Activated CD4-positive, alpha-beta T cell treated with anti-CD3 and anti-CD28 coated beads for 24 hours (primary cell): ENCODE measurements around the gene SLC6A13.
"Not testable (repeated sequence)": the region's sequence is repeated elsewhere in the genome, so short reads cannot be mapped to it uniquely, and the experiment has no call there.

Source experiments
- DNase-seq, 2 donors: peaks; one replicate each; pipeline ENCODE4 v3.0.0-alpha.2; 2020; ENCODE audit warnings: low read depth in 2 of 2

The SLC6A13 gene

DNA sequence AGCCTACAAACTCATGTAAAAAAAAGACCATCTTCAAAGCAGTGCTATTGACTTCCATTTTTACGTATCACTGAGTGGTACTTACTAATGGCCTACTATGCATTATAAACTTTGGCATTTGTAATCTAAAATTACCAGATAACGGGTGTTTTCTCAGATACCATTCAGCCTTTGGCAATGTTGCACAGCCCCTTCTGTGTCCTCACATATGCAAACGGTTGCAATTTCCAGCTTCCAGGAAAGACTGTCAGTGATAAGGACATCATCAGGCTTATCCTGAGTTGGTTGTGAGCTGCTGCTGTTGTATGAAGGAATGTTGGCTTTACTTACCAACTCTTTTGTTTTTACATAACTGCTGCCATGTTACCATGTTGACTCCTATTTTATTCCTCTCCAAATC, 1.6 kb upstream of the SLC6A13 start:
- DNase-seq = no peak

DNA sequence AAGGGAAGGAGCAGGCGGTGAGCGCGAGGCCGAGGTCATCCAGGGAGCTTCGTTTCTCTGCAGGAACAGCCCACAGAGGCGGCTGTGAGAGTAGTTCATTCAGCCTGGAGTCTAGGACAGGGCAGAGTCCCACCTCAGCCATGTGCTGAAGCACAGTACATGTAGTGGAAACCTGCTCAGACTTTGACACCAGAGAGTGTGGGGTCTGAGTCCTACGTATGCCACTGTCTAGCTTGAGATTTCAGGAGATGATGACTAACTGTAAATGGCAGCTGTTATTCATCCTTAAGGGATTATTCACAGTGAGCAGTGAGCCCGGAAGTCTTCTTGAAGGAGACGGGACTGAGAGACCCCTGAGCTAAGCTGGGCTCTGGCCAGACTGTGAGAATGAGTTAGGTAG, 938 bp upstream of the SLC6A13 start:
- DNase-seq = no peak

DNA sequence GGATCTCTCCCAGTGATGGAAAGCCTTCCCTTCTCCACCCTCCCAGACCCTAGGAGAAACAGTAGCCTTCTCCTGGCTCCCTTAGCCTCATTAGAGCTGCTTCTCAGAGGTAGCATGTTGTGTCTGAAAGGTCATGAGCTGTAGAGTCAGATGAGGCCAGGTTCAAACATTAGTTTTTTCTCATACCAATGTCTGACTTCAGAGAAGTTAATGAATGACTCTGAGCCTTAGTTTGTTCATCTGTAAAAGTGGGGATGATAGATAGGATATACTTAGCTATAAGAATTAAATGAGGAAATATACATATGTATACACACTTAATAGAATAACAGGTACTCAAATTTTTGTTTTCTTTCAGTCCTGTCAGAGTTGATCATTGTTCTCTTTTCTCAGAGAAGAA, 523 bp downstream of the SLC6A13 start:
- no peak for DNase-seq

DNA sequence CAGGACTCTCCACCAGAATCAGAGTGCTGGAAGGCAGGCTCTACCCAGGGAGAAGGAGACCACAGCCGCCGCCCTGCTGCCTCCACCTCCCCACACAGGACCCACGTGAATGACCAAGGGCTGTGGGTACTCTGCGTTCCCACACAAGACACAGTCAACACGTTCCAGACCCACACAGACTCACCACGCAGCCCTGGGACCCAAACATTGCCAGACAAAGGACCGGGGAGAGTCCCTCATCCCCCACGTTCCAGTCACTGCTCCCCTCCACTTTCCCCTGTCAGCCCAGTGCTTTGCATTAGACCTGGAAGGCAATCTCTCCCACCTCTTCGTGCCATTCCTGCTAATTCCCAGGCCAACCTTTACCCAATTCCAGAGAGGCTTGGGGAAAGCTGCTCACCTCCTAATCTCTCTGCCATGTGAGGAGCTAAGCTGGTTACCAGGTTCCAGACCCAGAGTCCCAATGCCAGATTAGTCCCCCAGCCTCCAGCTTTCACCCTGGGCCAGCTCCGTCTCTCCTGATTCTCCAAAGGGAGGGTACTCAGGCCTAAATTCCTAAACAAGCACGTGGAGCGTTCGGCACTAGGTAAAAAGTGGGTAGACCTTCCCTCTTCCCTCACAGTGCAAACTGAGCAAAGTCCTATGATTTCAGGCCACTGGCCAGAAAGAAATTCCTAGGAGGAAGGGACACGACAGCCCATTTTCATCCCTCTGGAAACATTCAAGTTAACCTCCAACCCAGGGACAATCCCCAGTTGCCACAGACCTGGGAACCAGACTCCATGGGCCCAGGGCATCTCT, 4.9 kb downstream of the SLC6A13 start:
- no peak for DNase-seq

GRCh38 chr12:256958-257357, 5.7 kb downstream of the SLC6A13 start:
- no peak for DNase-seq

DNA sequence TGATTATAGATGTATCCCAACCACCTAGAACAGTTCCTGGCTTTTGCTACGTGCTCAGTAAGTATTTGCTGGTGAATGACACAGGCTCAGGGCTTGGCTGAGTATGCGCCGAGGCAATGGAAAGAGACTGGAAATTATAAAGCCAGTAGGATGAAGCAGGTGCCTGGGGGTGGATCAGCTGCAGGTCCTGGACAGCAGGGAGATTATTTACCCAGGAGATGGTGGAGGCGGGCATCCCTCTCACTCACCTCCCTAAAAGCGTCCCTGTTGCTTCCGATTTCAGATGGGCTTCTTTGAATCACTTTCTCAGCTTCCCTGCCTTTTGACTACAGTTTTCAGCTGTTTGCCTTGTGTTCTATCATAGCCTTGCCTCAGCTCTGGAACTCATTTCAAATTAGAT, 6.4 kb downstream of the SLC6A13 start:
- DNase-seq = no peak

DNA sequence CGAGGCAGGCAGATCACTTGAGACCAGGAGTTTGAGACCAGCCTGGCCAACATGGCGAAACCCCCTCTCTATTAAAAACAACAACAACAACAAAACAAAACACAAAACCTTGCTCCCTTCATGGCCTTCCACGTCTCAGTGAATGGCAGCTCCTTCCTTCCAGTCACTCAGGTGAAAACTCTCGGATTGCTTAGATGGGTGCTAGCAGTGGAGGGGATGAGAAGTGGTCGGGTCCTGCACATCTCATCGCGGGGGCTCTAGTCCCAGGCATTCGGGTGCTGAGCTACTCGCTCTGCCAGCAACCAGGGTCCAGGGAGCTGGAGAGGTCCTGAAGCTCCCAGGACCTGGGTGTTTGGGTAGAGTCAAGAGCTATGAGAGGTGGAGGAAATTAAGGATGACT, 7.7 kb downstream of the SLC6A13 start:
- DNase-seq = no peak

GRCh38 chr12:254039-254438, 8.6 kb downstream of the SLC6A13 start:
- no peak for DNase-seq

GRCh38 chr12:253116-253831, 9.4 kb downstream of the SLC6A13 start:
- no peak for DNase-seq

GRCh38 chr12:252636-253035, 10.0 kb downstream of the SLC6A13 start:
- no peak for DNase-seq

GRCh38 chr12:247271-247670, 15.4 kb downstream of the SLC6A13 start:
- DNase-seq = no peak

GRCh38 chr12:243381-243780, 19.3 kb downstream of the SLC6A13 start:
- DNase-seq = no peak

GRCh38 chr12:242496-242895, 20.1 kb downstream of the SLC6A13 start:
- no peak for DNase-seq

- no peak for DNase-seq
Observed at GRCh38 chr12:241266-241665, 21.4 kb downstream of the SLC6A13 start.

GRCh38 chr12:240566-240965, 22.1 kb downstream of the SLC6A13 start:
- no peak for DNase-seq

DNA sequence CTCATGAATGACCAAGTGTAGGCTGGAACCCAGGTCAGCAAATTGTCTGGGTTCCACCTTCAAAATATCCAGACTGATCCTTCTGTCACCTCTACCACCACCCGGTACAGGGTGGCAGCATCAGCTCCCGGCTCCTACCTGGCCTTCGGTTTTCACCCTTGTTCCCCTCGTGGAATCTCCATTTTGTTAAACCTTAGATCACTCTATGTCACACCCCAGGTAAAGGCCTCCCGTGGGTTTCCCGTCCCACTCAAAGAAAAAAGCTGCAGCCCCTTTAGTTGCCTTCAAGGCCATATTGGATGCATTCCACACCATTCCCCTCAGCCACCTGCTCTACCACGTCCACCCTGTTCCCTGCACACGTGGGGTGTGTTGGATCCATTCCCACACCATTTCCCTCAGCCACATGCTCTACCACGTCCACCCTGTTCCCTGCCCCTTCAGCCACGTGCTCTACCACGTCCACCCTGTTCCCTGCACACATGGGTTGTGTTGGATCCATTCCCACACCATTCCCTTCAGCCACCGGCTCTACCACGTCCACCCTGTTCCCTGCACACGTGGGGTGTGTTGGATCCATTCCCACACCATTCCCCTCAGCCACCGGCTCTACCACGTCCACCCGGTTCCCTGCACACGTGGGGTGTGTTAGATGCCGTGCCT, 23.8 kb downstream of the SLC6A13 start:
- DNase-seq = no peak

DNA sequence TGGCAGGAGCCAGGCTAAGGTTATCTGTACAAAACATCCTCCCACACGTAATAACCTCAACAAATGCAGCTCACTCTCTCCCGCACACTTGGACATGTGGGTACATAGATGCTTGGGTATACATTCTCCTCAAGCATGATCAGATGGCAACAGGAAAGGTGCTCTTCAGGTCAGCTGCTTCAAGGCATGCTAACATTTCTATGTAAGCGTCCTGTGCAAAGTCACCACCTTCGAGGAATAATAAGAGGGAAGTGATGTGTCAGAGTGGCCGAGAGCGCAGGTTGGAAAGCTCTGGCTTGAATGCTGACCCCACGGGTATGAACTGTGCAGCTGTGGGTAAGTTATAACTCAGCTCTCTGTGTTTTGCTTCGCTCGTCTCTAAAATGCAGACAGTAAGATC, 24.5 kb downstream of the SLC6A13 start:
- DNase-seq = no peak

DNA sequence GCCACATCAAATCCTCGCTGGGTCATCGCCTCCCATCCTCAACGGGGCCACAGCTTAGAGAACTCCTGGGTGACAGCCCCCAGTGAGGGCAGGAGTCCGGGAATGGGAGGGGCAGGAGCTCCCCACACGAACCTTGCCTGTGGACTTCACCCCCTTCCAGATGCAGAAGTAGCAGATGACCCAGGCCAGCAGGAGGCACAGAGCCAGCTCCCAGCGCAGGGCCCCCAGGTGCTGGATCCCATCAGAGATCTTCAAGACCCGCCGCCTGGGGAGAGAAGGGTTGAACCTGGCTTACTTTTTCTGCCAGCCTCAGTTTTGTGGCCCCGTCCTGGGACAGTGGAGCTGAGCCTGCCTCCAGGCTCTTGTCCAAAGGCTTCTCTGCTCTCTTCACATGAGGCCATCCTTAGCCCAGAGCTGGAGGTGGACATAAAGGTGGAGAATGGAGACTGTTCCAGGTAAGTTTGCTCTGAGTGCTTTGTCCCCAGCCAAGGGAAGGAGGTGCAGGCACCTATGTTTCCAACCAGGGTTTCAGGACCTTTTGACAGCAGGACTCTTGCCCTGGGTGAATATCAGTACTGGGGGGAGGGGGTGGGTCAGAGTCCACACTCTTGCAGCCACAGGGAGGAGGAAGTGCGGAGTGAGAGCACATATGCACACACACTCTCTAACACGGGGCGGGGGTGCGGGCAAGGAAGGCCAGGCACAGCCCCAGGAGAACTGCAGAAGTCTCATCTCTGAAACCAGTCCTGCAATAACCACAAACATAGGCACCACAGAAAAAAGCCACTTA, 25.4 kb downstream of the SLC6A13 start:
- no peak for DNase-seq

DNA sequence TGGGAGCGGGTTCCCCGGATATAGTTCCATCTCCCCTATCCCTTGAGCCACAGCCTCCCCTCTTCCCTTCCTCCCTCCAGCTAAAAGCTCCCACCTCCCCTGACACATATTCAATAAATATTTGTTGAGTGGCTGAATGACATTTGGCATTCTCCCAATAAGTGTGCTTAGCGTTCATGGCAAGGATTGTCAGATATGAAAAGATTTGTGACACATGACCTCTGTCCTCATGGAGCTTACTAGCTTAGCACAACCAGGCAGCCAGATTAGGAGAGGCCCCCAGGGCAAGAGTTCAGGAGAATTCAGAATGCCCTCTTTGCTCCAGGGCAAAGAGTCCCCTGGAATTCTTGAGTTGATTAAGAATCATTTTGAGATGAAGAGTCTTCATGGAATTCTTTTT, 26.2 kb downstream of the SLC6A13 start:
- no peak for DNase-seq

GRCh38 chr12:235967-236366, 26.7 kb downstream of the SLC6A13 start:
- DNase-seq = not testable (repeated sequence)

DNA sequence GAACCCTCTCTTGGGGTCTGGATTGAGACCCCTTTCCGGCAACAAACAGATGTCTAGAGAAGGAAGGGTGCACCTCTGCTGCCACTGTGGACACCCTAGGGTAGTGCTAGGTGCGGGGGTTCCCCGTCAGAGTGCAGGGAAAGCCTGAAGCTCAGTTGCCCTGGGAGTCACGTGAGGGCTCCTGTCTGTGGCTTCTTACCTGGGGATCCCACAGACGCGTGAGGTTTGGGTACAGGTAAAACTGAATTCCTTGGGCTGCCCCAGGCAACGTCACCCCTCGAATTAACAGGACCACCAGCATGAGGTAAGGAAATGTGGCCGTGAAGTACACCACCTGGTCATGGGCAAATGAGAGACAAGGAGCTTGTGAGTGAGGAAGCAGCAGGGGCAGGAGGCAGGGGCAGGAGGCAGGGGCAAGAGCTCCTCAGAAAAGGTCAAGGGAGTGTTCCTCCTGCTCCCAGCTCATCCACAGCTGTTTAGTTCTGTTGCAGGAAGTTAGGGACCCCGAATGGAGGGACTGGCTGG, 27.7 kb downstream of the SLC6A13 start:
- DNase-seq = no peak

DNA sequence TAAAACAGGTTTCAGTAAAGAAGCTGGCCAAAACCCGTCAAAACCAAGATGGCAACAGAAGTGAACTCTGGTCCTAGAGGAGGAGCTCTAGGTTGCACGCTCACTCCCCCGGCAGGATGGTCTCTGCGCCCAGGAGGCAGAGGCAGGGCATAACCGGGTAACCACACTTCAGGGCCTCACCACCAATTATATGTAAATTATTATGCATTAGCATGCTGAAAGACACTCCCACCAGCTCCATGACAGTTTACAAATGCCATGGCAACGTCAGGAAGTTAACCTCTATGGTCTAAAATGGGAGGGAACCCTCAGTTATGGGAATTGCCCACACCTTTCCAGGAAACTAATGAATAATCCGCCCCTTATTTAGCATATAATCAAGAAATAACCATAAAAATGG, 28.6 kb downstream of the SLC6A13 start:
- DNase-seq = no peak
